DMS153 treated with DMSO at 0.1 percent for 48 hours (cell line): ENCODE results near the gene ITPKA.

Source experiments
- DNase-seq: peaks from one replicate; lab custom pipeline; 2025; ENCODE audit not compliant: unreplicated experiment; lab: John Stamatoyannopoulos, UW

ITPKA gene

DNA sequence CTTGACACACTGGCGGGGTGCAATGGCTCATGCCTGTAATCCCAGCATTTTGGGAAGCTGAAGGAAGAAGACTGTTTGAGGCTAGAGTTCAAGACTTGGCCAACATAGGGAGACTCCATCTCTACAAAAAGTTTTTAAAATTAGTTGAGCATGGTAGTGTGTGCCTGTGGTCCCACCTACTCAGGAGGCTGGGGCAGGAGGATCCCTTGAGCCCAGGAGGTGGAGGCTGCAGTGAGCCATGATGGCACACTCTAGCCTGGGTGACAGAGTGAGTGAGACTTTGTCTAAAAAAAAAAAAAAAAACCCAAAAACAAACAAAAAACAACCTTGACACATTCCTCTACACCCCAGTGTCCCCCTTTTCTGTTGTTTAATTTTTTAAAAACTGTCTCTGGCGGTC lies 4.0 kb upstream of the ITPKA start:
- DNase-seq = no peak

DNA sequence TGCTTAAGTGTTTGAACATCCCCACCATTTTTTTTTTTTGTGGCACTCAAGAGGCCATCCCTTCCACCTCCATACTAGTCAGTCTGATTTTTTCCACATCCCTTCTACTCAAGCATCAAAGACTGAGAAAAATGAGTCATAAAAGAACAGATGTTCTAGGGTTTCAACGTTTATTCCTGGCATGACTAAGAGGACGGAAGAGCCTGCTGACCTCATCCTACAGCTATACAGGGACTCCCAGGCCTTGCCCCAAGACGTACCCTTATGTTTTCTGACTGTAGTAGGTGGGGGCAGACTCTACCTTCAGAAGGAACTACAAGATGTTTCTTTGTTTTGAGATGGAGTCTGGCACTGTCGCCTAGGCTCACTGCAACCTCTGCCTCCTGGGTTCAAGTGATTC lies 3.3 kb upstream of the ITPKA start:
- no peak for DNase-seq

DNA sequence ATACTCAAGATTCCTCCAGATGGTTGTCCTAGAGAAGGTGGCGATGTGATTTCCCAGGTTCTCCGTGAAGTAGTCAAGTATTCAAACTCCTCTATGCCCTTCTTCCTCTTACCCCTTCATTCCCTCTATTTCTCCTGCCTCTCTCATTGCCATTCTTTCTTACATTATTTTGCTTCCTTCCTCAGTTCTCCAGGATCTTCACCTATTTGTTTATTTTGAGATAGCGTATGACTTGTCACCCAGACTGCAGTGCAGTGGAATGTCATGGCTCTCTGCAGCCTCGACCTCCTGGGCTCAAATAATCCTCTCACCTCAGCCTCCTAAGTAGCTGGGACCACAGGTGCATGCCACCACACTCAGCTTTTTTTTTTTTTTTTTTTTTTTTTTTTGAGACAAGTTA lies 1.8 kb upstream of the ITPKA start:
- DNase-seq = no peak

DNA sequence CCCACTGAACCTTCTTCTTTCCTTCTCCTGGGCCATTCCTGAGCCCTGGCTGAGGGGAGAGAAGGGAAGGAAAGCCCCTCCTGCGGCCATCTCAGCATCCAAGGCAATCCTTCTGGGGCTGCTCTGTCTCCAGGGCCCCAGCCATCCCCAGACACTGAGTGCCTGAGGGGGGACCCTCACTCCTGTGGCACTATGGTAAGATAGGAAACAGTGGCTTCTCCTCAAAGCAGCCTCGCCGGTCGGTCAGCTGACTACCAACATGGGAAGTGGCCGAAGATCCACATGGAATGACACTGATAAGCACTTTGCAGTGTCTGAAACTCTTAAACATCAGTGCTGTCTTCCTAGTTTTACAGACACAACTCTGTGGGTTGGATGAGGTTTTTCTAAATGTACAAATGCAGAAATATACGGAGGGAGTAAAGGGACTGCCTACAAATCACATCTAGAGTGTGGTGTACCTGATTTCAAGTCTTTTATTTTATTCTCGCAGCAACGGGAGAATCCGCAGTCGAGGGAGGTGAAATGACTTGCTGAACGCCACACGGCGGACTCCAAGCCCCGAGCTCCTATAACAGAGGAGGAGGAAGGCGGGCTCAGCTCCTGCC lies 973 bp upstream of the ITPKA start:
- DNase-seq = no peak

DNA sequence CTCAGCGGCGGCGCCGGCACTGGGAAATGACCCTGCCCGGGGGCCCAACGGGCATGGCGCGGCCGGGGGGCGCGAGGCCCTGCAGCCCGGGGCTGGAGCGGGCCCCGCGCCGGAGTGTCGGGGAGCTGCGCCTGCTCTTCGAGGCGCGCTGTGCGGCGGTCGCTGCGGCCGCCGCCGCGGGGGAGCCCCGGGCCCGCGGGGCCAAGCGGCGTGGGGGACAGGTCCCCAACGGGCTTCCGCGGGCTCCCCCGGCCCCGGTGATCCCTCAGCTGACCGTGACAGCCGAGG lies 172 bp downstream of the ITPKA start:
- DNase-seq = no peak

DNA sequence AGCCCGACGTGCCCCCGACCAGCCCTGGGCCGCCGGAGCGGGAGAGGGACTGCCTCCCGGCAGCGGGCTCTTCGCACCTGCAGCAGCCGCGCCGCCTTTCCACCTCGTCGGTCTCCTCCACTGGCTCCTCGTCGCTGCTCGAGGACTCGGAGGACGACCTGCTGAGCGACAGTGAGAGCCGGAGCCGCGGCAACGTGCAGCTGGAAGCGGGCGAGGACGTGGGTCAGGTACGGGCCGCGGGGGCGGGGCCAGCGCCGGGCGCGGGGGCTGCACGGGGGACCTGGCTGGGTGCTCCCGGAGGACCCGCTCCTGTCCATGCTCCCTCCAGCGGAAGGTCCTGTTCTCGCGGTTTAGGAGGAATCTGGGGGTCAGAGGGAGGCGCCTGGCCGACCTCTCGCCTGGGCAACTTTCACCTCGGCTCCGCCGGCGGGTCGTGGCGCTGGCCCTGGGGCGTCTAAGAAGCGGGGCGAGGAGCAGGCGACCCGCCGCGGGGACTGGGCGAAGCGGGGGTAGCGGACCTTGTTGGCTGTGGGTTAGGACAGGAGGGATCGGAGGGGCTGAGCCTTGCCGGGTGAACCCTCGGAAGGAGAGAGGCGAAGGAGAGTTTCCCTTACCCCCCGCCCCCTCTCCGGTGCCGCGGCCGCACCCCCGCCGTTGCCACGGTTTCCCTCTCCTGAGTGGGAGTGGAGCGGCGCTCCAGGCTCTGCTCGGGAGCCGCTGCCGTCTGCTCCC lies 682 bp downstream of the ITPKA start:
- DNase-seq = no peak

DNA sequence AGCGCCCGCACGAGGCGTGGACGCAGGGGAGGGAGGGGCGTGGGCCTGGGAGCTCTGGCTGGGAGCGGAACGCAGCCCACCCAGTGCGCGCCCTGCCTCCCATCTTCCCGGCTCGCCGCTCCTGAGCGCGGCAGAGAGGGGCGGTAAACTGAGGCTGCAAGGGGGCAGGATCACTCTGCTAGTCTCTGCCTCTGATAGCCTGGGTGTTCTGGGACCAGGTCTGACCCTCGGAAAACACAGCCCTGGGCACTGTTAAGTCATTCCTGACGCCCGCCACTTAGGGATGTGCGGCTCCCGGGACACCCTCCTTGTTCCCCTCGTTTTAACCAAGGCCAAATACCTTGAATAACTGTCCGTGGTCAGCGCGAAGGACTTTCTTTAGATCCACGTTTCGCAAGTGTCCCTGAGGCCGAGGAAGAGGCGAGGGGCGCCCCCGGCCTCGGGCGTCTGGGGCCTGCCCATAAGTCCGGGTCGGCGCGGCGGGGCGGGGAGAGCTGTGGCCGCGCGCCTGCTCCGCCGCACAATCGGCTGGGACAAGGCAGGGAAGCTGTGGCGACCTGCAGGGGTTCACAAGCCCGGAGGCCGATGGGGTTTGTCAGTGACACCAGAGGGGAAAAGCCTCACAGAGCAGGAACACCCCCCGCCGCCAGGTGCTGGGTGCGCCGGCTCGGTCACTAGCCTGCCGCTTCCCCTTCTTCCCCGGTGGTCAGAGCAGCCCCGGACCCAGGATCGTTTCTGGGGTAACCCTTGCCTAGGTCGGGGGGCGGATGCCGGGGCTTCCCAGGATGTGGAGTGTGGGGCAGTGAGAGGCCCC lies 1.5 kb downstream of the ITPKA start:
- no peak for DNase-seq

DNA sequence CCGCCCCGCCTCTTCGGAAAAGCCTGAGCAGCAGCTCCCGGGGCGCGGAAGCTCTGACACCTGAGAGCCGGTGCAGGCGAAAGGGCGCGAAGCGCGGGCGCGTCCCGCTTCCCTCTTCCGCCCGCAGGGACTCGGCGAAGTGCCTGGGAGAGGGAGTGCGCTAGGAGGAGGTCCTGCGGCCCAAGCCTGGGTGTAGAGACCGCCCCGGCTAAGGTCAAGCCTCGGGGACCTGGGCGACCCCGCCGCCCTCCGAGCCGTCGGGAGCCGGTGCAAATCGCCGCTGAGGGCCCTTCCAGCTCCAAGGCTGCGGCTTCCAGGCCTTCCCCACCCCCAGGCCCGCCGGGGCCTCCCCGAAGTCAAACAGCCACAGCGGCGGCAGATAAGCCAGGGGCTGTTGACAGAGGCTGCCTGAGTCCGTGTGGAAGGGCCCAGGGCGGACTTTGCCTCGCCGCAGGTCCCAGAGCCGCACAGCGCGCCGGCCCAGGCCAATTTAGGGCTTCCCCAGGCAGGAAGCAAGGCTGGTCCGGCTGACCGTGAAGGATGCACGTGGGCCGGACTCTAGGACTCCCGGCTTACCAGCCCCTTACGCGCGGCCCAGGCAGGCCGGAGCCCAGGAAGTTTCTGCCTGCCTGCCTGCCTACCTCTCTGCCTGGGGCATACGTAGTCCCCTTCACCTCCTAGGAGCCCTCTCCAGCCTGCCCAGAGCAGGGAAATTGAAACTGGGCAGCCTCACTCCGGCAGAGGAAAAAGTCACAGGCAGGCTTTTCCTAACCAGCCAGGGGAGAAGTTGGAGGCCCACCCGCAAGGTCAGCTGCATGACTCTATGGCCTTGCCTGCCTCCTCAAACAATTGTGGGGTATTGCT lies 2.3 kb downstream of the ITPKA start:
- no peak for DNase-seq

DNA sequence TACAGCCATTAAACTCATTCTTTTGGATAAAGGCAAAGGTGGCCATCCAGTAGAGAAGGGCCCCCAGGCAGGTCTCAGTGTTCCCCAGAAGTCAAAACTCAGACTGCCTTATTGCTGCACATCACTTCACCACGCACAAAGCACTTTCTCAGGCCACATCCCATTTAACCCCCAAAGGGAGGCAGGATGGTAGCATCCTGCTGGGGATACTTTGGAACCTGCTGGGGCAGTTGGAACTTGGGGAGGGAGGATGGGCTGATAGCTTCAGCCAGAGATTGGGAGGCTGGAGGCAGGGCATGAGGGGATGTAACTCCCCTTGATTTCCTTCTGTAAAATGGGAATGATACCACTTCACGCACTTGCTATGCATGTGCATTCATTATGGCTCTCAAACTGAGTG lies 5.0 kb downstream of the ITPKA start:
- DNase-seq = no peak

DNA sequence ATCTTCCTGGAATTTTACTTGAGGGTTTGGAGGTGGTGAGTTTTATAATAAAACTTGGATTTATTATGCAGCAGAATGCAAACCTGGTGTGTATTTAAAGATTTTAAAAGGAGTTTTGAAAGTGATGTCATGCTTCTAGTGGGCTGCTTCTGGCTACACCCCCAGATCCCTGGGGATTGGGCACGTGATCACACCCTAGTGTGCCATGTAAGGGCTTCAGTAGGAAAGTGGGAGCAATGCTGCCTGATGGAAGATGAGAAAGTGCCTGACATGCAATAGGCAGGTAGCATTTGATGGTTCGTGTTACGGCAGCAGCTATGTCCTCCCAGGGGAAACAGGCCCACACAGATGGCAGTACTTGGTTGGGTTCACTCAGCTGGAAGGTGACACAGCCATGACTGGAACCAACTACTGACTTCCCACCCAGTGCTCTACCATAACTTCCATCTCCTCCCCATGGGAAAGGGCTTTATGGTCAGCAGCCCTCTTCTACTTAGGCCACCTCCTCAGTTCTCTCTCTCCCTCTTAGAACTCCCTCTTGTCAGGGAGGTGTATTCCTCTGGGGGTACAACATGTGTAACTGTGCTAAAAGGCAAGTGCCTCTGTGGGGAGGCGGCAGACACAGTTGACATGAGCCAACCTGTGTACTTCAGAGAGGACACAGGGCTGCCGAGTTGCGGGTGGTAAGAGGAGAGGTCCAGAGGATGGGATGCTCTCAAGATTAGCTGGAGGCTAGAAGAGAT lies 5.6 kb downstream of the ITPKA start:
- DNase-seq = no peak

DNA sequence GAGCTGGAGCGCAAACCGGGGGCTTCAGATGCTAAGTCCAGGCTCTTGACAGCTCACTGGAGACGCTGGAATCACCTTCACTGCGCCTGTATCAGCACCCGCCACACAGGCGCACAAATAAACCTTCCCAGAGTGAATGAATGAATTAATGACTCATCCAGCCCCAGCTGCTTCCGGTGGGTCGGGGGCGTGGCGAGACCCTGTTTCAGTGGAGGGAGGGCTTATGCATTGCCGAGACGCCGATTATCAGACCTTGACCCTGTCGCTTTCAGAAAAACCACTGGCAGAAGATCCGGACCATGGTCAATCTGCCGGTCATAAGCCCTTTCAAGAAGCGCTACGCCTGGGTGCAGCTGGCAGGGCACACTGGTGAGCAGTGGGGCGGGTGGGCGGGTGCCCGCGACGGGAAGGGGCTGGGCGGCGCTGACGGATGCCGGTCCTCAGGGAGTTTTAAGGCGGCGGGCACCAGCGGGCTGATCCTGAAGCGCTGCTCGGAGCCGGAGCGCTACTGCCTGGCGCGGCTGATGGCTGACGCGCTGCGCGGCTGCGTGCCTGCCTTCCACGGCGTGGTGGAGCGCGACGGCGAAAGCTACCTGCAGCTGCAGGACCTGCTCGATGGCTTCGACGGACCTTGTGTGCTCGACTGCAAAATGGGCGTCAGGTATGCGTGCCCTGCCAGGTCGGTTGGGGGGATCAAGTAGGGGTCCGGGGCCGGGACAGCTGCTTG lies 7.7 kb downstream of the ITPKA start:
- no peak for DNase-seq

DNA sequence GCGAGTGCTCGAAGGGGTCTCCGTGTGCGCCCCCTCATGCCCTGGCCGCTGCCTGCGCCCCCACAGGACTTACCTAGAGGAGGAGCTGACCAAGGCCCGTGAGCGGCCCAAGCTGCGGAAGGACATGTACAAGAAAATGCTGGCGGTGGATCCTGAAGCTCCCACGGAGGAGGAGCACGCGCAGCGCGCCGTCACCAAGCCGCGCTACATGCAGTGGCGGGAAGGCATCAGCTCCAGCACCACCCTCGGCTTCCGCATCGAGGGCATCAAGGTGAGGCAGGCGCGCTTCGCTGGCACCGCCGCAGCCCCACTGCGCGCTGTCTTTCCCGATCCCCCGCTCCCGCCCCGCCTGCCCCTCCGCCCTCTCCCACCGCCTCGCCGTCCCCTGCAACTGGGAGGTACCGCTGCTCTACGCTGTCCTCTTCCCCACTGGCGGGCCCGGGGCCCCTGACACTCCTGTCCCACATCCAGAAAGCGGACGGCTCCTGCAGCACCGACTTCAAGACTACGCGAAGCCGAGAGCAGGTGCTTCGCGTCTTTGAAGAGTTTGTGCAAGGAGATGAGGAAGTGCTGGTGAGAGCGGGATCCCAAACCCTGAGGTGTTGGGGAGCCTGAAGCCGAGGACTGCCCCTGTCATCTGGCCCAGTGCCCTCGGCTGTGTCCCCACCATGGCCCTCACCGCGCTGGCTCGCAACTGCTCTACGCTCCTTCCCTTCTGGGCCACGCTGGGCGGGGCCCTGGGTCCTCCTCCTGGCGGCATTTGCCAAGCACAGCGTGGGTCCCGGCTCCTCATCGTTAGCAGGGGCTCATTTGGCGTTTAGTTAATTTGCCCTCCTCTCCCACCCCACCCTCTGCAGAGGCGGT lies 8.5 kb downstream of the ITPKA start:
- DNase-seq = no peak

DNA sequence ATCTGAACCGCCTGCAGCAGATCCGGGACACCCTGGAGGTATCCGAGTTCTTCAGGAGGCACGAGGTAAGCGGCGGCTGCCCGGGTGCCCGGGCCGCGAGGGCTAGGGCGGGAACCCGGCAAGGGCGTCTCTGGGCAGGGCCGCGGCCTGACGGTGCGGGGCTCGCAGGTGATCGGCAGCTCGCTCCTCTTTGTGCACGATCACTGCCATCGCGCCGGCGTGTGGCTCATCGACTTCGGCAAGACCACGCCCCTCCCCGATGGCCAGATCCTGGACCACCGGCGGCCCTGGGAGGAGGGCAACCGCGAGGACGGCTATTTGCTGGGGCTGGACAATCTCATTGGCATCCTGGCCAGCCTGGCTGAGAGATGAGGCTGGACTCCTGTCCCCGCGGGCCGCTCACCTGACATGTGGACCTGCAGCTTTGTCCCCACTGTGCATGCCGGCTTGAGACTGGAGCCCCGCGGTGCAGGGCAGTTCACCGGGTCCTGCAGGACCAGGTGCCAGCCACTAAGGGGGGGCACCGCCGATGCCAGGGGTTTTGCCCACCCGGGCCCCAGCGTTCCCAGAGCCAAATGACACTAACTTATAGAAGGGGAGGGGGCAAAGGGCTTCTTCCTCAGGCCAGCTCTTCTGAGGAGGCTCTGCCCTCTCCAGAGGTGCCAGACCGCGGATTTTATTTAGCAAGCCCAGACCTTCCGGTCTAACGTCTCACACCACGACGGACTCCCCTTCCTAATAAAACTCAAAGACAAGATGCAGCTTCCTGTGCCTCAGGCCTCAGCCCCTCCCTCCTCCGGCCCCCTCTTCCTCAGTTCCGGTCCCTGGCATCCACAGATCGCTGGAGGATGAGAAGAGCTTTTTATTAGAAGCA lies 9.4 kb downstream of the ITPKA start:
- no peak for DNase-seq

DNA sequence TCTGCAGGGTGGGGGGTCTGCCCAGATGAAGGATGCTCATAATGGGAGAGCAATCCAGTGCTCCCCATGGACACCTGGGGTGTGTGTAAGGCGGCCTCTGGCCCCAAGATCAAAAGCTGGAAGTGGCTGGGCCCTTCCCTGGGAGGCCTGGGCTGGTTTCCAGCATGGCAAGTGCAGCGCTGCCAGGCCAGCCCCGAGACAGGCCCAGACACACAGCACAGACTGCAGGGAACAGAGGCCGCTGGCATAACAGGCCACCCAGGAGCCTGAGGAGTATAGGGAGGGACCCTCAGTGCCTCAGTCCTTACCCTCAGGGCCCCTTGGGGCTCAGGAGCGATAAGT lies 10.0 kb downstream of the ITPKA start:
- DNase-seq = no peak

DNA sequence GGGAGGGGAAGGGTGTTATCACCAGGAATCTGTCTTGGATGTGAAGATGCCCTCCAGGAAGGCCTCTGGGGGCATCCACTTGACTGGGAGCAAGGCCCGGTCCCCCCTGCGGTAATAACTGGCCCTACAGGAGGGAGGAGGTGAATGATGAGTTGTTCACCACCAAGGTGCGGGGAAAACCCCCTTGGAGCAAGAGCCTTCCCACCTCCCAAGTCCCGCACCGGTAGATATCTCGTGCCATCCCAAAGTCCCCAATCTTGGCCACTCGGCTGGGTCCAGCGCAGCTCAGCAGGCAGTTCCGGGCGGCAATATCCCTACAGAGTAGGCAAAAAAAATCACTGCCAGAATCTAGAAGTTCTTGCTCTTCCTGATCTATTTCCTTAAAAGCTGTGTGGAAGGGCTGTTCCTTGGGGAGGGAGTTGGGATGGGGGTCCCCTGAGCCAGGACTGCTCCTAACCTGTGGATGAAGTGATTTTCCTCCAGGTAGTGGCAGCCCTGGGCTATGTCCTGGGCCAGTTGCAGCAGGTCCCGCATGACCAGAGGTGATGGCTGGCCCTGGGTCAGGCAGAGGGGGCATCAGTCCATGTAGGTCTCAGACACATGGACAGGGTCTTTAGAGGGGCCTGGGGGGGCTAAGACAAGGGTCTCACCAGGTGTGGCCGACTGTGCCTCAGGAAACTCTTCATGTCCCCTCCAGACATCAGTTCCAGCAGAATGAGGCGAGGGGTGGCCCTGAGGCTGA lies 11.2 kb downstream of the ITPKA start:
- no peak for DNase-seq

DNA sequence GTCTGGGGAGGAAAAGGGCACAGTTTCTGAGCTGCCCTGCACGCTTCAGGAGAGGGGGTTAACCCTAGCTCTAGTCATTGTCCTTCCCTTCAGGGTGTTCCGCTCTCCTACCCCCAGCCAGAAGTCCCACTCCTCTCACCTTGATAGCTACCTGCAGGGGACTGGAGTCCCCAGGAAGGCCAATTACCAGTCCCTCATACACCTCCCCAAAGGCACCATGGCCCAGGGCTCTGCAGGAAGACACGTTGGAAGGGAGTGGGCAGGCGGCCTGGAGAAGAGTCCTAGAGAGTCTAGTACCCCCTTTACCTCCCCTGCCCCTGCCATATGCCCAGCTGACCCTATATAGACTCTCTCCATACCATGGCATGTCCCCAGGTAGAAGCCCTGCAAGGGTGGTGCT lies 12.1 kb downstream of the ITPKA start:
- no peak for DNase-seq

DNA sequence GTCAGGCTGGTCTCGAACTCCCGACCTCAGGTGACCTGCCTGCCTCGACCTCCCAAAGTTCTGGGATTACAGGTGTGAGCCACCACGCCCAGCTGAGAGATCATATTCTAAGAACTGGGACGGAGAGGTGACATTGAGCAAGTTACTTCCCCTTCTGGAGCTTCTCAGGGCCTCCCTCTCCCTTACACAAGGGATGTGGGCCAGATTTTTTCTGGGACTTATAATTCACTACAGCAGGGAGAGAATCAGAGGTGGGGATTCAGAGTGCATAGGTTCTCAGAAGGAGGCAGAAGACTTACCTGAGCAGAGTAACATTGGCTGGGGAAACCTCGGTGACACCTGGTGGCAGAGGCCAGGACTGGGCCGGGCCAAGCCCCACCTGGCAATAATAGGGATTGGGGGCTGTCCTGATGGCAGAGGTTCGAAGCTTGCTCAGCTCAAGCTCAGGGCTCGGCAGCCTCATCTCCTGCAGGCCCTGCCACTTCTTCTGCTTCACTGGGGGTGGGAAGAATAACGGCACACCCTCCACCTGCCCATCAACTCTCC lies 13.2 kb downstream of the ITPKA start:
- no peak for DNase-seq
